ENCODE data around the gene S100A14. TPM values are rescaled to one million over a fixed set of nuclear protein-coding genes. Genes with fewer than 3 reads are reported as not detected.

S100A14 gene
- total RNA-seq: 0.25 and 0.26 TPM in 2 replicates

GRCh38 chr1:153616144-153616916, at the start of gene S100A14:
Gene S100A14, minus strand, starts transcription at chr1:153616325. Its CDS starts 467 bp downstream, at chr1:153615858.

GRCh38 chr1:153658400-153659174, 42.5 kb upstream of the S100A14 start, which contains the start of gene SNAPIN:
Gene SNAPIN, plus strand, starts transcription at chr1:153658703. Its CDS starts 41 bp downstream, at chr1:153658744.

DNA sequence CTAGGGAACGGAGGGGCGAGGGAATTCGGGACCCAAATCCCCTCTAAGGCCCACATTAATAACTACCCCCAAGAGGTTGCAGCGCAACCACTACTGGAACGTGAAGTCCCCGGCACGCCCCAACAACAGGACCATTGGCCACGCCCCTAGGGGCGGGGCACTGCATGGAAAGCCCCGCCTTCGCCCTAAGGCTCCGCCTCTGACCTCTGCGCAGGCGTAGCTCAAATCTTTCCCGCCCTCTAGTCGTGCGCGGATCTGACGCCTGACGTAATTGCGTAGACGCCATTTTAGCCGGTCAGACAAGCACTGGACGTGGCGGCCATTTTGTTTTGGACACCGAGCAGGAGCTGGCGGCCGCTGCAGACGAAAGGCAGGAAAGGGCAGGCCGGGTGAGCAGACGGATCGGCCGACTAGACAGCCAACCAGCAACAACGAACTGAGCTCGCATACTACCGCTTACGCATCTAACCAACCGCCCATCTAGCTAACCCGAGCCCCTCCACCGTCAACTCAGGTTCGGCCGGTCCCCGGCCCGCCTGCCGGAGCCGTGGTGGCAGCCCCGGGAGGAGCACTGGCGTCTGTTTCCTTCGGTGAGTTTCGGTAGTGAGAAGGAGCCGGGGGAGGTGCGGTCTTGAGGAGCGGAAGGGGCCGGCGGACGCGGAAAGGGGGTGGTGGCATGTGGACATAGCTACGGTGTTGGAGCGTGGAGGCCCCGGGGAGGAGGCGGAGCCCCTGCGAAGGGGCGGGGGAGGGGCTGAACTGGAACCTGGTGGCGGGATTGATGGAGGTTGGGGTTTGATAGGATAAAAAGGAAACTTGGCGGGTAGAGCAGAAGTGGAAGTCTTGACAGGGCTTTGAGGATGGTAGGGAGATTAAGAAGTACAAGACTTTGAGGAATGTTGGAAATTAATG, 17.9 kb upstream of the S100A14 start, which contains the start of gene CHTOP:
TSS of gene CHTOP (plus strand) at position 313 of the 912 bp plus-strand sequence. CDS start 2,523 bp downstream, outside the sequence.

GRCh38 chr1:153627715-153628626, 11.8 kb upstream of the S100A14 start, which contains the start of gene S100A1:
Gene S100A1, plus strand, starts transcription at chr1:153628434. Its CDS starts 2,088 bp downstream, at chr1:153630522.

GRCh38 chr1:153626904-153627714, 11.0 kb upstream of the S100A14 start, which contains the start of gene S100A13:
Gene S100A13, minus strand, starts transcription at chr1:153627505. Its CDS starts 1,033 bp downstream, at chr1:153626472.

DNA sequence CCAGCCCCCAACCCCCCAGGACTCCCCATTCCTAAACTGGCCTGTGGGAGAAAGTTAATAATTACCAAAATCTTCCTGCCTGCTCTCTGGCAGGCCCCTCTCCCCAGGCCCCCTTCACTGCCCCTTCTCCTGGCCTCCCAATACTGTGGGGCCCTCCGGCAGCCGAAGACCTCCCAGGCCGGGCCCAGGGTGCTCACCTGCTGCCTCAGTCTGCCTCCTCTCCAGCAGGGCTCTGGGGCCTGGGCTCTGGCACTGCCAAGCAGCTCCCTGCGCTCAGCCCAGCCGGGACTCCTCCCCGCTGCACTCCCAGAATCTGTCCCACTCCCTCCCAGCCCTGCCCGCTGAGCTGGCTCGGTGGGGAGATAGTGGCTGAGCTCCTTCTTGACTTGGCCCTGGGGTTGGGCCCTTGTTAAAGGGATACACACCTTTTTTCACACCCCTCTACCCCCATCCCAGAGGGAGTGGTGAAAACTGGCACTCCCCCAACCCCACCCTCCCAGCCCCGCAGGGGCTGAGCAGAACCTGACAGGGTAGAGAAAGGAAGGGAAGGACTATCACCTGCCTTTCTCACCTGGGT, 3.3 kb downstream of the S100A14 start, which contains the start of gene S100A16:
TSS of gene S100A16 (minus strand) at position 383 of the 577 bp plus-strand sequence. CDS start 4,986 bp downstream, outside the sequence.

DNA sequence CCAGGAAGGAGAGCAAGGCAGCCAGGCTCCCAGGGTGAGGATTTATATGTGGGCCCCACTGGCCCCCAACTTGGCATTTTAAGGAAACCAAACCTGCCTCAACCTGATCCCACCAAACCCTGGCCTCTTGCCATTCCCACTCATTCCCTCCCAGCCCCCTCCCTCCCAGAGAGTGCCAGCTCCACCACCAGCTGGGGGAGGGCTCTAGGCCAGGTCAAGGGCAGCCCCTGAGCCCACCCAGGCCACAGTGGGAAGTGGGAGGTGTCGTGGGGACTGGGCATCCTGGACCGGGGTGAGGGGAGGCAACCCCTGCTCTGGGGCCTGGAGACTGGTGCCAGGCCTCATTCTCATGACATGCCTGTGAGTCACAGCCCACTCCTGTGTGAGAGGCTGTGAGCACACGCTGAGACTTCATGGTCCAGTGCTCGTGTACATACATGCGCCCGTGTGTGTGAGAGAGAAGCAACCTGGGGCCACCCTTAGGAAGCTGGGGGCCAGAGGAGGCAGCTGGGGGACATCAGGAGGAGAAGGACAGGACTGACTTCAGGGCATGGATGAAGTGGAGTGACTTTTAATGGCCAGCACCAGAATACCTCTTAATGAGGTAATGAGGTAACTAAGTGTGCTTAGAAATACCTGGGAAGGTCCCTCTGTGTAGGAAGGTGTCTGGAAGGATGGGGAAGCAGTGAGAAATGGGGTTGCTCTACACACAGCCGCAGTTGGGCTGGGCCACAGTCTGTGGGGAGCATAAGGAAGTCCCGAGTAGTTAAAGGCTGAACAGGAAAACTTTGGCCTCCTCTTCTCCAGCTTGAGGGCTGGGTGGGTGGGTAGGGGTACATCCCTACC, 50.4 kb downstream of the S100A14 start, which contains the start of gene S100A2:
TSS of gene S100A2 (minus strand) at position 316 of the 846 bp plus-strand sequence. CDS start 1,967 bp downstream, outside the sequence.

Other genes starting within 250 kb of the S100A14 start
- not detected in 2 replicates for gene S100A12, start 240.7 kb downstream of the S100A14 start, total RNA-seq
- gene S100A8, start 225.3 kb downstream of the S100A14 start, total RNA-seq: not detected in 2 replicates
- not detected in 2 replicates for gene S100A7A, start 199.8 kb downstream of the S100A14 start, total RNA-seq
- not detected in 2 replicates for gene S100A7, start 155.7 kb downstream of the S100A14 start, total RNA-seq
- 2,220 and 2,797 TPM in 2 replicates for gene S100A6, start 80.3 kb downstream of the S100A14 start, total RNA-seq
- 0.26 and 0.62 TPM in 2 replicates for gene S100A5, start 75.4 kb downstream of the S100A14 start, total RNA-seq
- 462 and 473 TPM in 2 replicates for gene S100A4, start 70.5 kb downstream of the S100A14 start, total RNA-seq
- 8.1 and 13.3 TPM in 2 replicates for gene S100A3, start 67.1 kb downstream of the S100A14 start, total RNA-seq
- 2.4 and 4.0 TPM in 2 replicates for gene S100A2, start 50.5 kb downstream of the S100A14 start, total RNA-seq
- gene S100A16, start 3.2 kb downstream of the S100A14 start, total RNA-seq: 250 and 256 TPM in 2 replicates
- gene S100A13, start 11.2 kb upstream of the S100A14 start, total RNA-seq: 239 and 295 TPM in 2 replicates
- 0.19 TPM in 1 of 2 replicates, not detected in the other for gene S100A1, start 12.1 kb upstream of the S100A14 start, total RNA-seq
- 27.0 and 30.2 TPM in 2 replicates for gene CHTOP, start 17.7 kb upstream of the S100A14 start, total RNA-seq
- gene SNAPIN, start 42.4 kb upstream of the S100A14 start, total RNA-seq: 63.5 and 64.7 TPM in 2 replicates
- gene ILF2, start 54.7 kb upstream of the S100A14 start, total RNA-seq: 137 and 150 TPM in 2 replicates
- 1.2 and 1.9 TPM in 2 replicates for gene NPR1, start 62.4 kb upstream of the S100A14 start, total RNA-seq
- gene INTS3, start 111.7 kb upstream of the S100A14 start, total RNA-seq: 26.2 and 31.3 TPM in 2 replicates
- 10.7 and 11.6 TPM in 2 replicates for gene SLC27A3, start 159.1 kb upstream of the S100A14 start, total RNA-seq

Measured in aortic smooth muscle cell (primary cell).